IPS DF 4.7 (cell line): Measurements from ENCODE around the gene KLHL22.
"Not testable (repeated sequence)": the region's sequence is repeated elsewhere in the genome, so short reads cannot be mapped to it uniquely, and the experiment has no call there.

Source experiments
- DNase-seq: peaks from one replicate; pipeline ENCODE4 v3.0.0-alpha.2; 2013; ENCODE audit warnings: low spot score; ENCODE audit errors: extremely low read depth

KLHL22 gene

DNA sequence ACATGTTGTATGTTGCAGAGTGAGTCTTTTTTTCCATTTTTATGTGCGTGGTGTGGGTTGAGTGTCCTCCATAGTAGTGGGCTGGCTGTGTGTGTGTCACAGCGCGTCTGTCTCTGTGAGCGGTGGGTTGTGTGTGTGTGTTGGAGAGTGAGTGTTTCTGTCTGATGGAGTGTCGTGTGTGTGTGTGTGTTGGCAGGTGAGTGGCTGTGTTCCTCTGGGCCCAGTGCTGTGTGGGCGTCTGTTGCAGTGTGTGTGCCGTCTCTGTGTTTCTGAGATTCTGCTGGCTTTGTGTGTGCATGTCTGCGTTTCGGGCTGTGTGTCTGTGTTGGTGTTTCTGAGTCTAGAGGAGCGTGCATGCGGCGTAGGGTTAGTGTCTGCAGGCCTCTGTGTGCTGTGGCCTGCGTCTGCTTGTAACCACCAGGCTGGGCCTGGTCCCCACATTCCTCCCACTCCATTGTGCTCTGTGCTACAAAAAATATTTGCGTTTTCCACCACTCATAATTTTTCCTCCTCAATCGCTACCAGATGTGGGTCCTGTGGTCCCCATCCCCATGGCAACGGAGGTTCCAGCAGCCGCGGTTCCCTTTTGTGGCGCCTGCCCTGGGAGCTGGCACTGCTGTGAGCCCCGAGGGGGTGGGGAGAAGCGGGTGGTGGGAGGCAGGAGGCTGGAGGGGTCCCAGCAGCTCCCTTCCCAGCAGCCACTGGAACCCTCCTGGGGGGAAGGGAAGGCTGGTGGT, 73.2 kb downstream of the KLHL22 start:
- DNase-seq = no peak

DNA sequence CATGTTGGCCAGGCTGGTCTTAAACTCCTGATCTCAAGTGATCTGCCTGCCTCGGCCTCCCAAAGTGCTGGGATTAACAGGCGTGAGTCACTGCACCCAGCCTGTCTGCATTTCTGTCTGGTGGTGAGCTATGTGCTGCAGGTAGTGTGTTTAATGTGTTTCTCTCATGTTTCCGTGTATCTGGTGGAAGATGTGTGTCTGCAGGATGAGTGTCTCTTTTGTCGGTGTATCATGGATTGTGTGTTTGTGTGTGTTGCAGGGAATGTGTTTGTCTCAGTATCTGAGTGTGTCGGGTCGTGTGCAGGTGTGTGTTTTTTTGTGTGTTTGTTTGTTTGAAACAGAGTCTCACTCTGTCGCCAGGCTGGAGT, 74.1 kb downstream of the KLHL22 start:
- DNase-seq = no peak

DNA sequence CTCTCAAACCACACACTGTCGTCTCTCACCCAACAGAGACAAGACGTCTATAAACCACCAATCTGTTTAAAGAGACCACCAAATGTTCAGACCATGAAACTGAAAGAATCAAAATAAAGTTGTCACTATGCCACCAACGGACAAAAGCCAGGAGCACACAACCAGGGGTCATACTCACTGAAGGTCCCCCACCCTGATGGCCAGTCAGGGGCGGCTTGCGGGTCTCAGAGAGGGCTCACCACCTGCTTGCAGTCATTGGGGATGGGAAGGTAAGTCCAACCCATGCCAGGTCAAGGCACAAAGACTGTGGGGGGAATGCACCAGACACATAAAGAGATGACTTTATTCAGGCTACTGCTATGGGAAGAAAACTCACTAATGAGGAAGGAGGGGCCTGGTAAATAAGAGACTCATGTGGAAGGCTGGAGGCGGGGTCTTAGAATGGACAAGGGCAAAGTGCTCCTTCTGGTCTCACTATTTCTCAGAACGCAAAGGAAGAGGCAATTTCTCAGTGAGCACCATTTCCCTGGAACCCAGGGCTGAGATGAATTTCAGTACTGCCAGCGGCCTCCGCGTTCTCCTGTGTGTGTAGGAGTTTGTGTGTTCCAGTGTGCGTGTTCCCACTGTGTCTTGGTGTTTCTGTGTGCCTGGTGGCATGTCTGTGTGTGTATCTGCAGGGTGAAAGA, 75.3 kb downstream of the KLHL22 start:
- no peak for DNase-seq

DNA sequence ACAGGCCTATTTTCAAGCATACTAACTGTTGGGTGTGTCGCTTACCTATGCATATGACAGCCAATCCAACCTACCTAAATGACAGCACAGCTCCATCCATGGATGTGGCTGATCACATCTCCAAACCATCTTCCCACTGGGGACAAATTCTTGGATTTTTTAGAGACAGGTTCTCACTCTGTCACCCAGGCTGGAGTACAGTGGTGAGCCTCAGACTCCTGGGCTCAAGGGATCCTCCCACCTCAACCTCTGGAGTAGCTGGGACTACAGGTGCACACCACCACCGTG, 76.0 kb downstream of the KLHL22 start:
- no peak for DNase-seq

DNA sequence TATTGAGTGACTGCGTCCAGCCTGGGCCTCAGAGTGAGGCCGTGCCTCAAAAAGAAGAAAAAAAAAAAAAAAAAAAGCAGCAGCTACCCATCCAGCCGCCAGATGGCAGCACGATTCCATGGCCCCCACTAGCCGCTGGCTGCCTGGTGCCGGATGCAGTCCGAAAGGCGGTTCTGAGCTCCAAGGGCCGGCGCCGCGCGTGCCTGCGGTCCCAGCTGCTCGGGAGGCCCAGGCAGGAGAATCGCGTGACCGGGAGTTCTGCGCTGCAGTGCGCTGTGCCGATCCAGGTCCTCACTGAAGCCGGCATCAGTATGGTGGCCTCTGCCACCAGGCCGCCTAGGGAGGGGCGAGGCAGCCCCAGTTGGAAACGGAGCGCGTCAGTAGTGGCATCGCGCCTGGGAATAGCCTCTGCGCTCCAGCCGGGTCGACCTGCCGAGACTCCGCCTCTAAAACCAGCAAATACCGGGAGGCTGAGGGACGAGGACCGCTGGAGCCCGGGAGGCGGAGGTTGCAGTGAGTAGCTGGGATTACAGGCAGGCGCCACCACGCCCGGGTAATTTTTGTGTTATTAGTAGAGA, 77.3 kb downstream of the KLHL22 start:
- no peak for DNase-seq

DNA sequence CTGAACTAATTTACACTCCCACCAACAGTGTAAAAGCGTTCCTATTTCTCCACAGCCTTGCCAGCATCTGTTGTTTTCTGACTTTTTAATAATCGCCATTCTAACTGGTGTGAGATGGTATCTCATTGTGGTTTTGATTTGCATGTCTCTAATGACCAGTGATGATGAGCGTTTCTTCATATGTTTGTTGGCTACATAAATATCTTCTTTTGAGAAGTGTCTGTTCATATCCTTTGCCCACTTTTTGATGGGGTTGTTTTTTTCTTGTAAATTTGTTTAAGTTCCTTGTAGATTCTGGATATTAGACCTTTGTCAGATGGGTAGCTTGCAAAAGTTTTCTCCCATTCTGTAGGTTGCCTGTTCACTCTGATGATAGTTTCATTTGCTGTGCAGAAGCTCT, 79.9 kb downstream of the KLHL22 start:
- DNase-seq = not testable (repeated sequence)

DNA sequence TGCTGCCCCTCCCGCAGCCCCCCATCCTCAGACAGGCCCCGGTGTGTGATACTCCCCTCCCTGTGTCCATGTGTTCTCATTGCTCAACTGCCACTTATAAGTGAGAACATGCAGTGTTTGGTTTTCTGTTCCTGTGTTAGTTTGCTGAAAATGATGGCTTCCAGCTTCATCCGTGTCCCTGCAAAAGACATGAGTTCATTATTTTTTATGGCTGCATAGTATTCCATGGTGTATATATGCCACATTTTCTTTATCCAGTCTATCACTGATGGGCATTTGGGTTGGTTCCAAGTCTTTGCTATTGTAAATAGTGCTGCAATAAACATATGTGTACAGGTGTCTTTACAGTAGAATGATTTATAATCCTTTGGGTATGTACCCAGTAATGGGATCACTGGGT, 80.4 kb downstream of the KLHL22 start:
- DNase-seq = not testable (repeated sequence)

DNA sequence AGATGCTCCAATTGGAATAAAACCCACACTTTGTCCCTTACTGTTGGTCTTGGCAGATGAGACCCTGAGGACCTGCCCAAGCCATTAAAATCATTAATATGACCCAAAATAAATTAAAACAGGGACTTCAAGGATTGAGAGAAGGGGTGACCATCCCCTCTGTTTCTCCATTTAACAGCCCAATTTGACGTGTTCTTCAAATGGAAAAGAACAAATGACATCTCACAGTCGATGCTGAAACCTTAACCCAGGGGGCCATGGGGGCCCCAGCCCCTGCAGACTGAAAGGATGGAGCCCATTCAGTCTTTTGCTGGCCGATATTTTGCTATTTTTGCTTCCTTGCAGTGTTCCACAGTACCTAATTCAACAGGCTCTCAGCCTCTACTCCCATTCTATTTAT, 81.1 kb downstream of the KLHL22 start:
- DNase-seq = no peak

DNA sequence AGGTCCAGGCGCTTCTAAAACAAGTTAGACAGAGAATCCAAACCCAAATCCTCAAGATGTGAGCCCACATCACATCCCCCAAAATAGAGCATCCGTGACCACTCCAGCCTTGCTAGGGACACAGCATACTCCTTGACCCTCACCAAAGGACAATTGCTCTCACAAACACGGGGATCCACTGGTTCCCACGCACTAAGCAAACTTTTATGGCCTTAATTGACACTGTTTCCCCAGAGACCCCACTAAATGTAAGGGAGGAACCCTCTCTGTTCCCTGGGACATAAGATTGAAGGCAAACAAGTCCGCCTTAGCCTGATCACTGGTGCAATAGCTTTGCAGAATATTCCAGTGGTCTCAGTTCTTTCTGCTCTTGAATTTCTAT, 81.5 kb downstream of the KLHL22 start:
- DNase-seq = no peak

DNA sequence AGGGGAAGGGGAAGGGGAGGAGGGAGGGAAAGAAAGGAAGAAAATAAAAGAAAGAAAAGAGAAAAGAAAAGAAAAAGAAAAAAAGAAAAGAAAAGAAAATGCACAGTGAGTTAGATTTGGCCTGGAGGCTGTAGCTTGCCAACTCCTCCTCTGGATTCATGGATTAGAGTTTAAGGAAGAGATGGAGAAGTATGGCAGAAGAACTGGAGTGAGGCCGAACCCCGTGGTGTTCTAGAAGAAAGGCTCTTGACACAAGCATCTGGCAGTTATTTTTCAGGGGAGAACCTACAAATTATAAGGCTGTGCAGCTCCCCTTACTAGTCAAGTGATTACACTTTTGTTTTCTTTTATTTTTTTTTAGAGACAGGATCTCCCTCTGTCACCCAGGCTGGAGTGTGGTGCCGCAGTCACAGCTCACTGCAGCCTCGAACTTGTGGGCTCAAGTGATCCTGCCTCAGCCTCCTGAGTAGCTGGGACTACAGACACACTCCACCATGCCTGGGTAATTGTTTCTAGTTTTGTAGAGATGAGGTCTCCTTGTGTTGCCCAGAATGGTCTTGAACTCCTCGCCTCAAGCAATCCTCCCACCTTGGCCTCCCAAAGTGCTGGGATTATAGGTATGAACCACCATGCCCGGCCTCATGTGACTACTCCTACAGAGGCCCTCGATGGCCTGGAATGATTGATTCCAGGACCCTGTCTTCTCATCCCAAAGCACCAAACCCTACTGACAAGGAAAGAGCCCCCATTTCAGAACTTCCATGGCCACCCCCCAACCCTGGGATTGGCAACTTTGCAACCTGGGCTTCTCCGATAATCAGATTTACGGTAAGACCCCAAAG, 82.2 kb downstream of the KLHL22 start:
- DNase-seq = no peak

DNA sequence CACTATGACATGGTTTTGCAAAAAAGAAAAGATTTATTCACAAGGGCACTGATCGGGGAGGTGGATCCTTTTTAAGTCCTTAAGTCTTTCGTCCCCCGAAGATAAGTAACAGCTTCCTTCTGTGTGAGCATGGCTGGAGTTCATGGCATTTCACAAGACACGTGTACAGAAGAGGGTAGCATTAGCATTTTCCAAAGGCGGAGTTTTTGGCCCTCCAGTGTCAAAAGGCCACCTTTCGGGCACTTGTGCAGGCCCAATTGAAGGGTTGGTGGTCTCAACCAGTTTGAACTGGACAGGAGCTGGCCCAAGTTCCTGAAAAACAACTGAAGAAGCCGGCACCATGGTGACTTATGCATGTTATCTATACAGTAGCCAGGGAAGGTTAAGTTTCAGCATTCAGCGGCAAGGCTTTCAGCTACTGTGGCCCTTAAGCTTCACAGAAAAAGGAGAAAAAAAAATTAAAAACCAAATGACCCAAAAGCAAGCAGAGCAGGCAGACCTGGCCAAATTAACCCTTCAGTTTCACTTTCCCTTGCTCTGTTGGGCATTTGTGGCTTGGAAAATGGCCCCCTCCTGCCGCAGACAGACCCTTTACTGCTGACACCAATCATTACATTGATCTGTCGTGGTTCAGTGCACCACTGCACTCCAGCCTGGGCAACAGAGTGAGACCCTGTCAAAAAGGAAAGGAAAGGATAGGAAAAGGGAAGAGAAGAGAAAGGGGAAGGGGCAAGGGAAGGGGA, 83.0 kb downstream of the KLHL22 start:
- no peak for DNase-seq

DNA sequence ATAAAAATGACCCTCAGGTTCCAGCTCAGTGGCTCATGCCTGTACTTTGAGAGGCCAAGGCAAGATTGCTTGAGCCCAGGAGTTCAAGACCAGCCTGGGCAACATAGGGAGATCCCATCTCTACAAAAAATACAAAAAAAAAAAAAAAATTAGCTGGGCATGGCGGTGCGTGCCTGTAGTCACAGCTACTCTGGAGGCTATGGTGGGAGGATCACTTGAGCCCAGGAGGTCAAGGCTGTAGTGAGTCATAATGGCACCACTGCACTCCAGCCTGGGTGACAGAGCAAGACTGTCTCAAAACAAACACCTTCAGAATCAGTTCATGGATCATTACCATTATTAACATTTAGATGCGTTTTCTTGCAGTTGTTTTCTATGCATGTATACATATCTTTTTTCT, 86.2 kb downstream of the KLHL22 start:
- not testable (repeated sequence) for DNase-seq

DNA sequence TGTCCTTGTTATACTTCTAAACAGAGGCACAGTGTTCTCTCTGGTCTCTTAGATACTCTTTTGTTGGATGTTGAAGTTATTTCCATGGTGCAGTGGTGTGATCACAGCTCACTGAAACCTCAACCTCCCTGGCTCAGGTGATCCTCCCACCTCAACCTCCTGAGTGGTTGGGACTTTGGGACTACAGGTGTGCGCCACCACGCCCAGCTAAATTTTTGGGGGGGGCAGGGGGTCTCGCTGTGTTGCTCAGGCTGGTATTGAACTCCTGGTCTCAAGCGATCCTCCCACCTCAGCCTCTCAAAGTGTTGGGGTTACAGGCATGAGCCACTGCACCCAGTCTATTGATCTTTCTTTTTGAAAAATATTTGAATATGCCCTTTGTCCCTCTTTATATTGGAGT, 86.7 kb downstream of the KLHL22 start:
- DNase-seq = no peak

DNA sequence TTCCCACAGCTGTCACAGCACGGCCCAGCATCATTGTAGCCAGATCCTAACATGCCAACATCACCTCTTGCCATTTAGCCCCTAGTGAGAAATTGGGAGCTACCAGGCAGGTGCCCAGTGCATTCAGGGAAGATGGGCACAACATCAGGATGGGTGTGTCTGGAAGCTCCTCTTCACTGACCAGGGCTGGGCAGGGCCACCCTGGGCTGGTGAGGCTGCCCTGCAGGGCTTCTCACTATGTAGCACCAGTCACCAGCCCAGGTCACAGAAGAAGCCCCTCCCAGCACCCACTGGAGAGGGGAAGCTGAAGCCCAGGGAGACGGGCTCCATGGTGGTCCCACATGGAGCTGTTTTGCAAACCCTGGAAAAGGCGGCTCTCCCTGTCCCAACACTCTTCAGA, 87.8 kb downstream of the KLHL22 start:
- no peak for DNase-seq

DNA sequence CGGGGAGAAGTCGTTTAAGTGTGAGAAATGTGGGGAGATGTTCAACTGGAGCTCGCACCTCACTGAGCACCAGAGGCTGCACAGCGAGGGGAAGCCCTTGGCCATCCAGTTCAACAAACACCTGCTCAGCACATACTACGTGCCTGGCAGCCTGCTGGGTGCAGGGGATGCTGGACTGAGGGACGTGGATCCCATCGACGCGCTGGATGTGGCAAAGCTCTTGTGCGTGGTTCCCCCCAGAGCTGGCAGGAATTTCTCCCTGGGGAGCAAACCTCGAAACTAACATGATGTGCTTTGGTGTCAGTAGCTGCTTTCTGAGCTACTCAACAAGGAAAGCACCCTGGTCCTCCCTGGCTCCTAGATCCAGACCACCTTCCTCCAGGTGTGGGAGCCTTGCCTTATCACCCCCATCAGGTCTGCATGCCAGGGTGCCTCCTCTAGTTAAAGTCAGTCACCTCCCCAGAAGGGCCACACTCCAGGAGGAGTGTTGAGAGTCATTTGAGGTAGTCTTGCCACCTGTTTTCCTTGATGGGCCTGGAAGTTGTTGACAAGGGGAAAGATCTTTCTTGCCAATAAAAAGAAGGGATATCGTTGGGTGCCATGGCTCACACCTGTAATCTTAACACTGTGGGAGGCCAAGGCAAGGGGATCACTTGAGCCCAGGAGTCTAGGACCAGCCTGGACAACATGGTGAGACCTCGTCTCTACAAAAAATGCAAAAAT, 88.7 kb downstream of the KLHL22 start:
- DNase-seq = no peak

DNA sequence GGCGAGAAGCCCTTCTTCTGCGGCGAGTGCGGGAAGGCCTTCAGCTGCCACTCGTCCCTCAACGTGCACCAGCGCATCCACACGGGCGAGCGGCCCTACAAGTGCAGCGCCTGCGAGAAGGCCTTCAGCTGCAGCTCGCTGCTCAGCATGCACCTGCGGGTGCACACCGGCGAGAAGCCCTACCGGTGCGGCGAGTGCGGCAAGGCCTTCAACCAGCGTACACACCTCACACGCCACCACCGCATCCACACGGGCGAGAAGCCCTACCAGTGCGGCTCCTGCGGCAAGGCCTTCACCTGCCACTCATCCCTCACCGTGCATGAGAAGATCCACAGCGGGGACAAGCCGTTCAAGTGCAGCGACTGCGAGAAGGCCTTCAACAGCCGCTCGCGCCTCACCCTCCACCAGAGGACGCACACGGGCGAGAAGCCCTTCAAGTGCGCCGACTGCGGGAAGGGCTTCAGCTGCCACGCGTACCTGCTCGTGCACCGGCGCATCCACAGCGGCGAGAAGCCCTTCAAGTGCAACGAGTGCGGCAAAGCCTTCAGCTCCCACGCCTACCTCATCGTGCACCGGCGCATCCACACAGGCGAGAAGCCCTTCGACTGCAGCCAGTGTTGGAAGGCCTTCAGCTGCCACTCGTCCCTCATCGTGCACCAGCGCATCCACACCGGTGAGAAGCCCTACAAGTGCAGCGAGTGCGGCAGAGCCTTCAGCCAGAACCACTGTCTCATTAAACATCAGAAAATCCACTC, 89.5 kb downstream of the KLHL22 start:
- no peak for DNase-seq

DNA sequence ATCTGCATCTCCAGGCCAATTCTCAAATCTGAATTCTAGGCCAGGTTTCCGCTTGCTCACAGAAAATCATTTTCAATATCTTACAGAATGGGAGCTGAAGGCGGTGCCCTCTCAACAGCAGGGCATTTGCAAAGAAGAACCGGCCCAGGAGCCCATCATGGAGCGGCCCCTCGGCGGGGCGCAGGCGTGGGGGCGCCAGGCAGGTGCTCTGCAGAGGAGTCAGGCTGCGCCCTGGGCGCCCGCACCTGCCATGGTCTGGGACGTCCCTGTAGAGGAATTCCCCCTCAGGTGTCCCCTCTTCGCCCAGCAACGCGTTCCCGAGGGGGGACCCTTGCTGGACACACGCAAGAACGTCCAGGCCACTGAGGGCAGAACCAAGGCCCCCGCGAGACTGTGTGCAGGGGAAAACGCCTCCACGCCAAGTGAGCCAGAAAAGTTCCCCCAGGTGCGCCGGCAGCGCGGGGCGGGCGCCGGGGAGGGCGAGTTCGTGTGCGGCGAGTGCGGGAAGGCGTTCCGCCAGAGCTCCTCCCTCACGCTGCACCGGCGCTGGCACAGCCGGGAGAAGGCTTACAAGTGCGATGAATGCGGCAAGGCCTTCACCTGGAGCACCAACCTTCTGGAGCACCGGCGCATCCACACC, 90.2 kb downstream of the KLHL22 start:
- no peak for DNase-seq

DNA sequence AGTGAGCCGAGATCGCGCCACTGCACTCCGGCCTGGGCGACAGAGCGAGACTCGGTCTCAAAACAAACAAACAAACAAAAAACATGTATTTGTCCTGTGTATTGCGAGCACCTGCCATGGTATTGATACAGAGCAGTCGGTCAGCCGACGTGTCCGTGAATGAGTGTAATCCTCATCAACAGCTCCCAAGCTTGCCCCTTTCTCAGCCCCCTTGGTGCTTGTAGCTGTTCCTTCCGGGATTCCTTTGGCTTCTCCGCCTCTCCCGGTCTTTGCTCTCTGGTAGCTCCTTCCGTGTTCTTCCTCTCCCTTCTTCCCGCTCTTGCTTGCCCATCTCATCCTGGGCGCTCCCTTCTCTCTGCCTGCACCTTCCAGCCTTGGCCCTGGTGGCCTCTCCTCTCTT, 90.7 kb downstream of the KLHL22 start:
- no peak for DNase-seq

DNA sequence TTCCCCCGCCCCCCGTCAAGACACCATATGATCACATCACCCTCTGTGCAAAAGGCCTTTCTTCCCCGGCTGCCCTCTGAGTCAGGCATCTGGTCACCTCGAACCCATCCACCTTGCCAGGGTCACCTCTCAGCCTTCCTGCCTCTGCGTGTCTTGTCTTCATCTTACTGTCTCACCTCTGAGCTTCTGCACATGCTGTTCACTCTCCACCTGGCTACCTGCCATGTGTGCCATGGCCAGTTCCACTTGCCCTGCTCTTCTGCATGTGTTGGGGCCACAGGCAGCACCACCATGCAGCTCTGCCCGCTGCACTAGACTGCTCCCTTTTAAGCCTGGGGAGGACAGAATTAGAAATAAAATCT, 91.8 kb downstream of the KLHL22 start:
- DNase-seq = no peak
